Cardiac muscle cell (in vitro differentiated cells and primary cell): Measurements from ENCODE around the gene BHLHA9. TPM values are rescaled to one million over a fixed set of nuclear protein-coding genes. Genes with fewer than 3 reads are reported as not detected.

Experiments used
- DNase-seq, 2 donors: peaks; one replicate each; pipeline versions ENCODE4 v3.0.0 to v3.0.0-alpha.2; 2010 to 2017; ENCODE audit warnings: low read depth in 1 of 2, low spot score in 1 of 2
- H3K27ac ChIP-seq: fragments of 200-600 bp; sonication (generic); 2 replicates; pipeline ENCODE4 v1.5.1; 2016
- H3K27me3 ChIP-seq: fragments of 200-600 bp; sonication (generic); 2 replicates; pipeline ENCODE4 v1.6.0; 2016; ENCODE audit warnings: control low read depth
- H3K36me3 ChIP-seq: fragments of 200-600 bp; sonication (generic); 2 replicates; pipeline ENCODE4 v1.5.1; 2016; ENCODE audit warnings: control low read depth
- H3K4me1 ChIP-seq: fragments of 200-600 bp; sonication (generic); 2 replicates; pipeline ENCODE4 v1.8.1; 2017; ENCODE audit warnings: low read depth, mild to moderate bottlenecking, mixed run types
- H3K4me3 ChIP-seq: fragments of 200-600 bp; sonication (generic); 2 replicates; pipeline ENCODE4 v1.5.1; 2016; ENCODE audit warnings: mild to moderate bottlenecking
- H3K9me3 ChIP-seq: fragments of 200-600 bp; sonication (generic); 2 replicates; pipeline ENCODE4 v1.5.1; 2017; ENCODE audit warnings: low read depth, mild to moderate bottlenecking, control low read depth
- polyA plus RNA-seq: library from polyadenylated mRNA; unstranded; fragments of >200 nt; fragmentation: Nextera tagmentation; extraction: Ambion mirVana; gene quantifications from 2 replicates; pipeline ENCODE4 v1.2.1, GENCODE V29; 2016
- total RNA-seq: library from RNA; depleted of rRNA; stranded (reverse); fragments of >200 nt; gene quantifications from 2 replicates; pipeline ENCODE4 v1.2.3, GENCODE V29; 2016
- TF ChIP-seq, protein P1 (sequence below): IDR thresholded peaks from 2 replicates; pipeline ENCODE4 v1.5.1; 2012; ENCODE audit warnings: low read depth, mild to moderate bottlenecking, low read length

The BHLHA9 gene
- total RNA-seq (0.39 and 0.92 TPM in 2 replicates), polyA plus RNA-seq (not detected in 2 replicates)

- TF ChIP-seq, protein P1, sequence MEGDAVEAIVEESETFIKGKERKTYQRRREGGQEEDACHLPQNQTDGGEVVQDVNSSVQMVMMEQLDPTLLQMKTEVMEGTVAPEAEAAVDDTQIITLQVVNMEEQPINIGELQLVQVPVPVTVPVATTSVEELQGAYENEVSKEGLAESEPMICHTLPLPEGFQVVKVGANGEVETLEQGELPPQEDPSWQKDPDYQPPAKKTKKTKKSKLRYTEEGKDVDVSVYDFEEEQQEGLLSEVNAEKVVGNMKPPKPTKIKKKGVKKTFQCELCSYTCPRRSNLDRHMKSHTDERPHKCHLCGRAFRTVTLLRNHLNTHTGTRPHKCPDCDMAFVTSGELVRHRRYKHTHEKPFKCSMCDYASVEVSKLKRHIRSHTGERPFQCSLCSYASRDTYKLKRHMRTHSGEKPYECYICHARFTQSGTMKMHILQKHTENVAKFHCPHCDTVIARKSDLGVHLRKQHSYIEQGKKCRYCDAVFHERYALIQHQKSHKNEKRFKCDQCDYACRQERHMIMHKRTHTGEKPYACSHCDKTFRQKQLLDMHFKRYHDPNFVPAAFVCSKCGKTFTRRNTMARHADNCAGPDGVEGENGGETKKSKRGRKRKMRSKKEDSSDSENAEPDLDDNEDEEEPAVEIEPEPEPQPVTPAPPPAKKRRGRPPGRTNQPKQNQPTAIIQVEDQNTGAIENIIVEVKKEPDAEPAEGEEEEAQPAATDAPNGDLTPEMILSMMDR: no peak
- DNase-seq: no peak
- Histone ChIP-seq H3K4me1 (no peaks in the 10 kb centered on the region), H3K27ac (no peak within 1 kb of the TSS), H3K36me3 (no peaks in the 10 kb centered on the region), H3K9me3 (no peaks in the 10 kb centered on the region), H3K27me3 (no peaks in the 10 kb centered on the region), H3K4me3 (no peak within 1 kb of the TSS)
These were observed at the start of gene BHLHA9 for GRCh38 chr17:1270210-1271029. BHLHA9 (plus strand) TSS chr17:1270444; CDS start chr17:1270564, 120 bp downstream.

GRCh38 chr17:1221209-1221608, 49.0 kb upstream of the BHLHA9 start:
- H3K27ac ChIP-seq: no peak overlapping the region
- no peaks in the 10 kb centered on the region for H3K9me3 ChIP-seq
- H3K36me3 ChIP-seq: no peaks in the 10 kb centered on the region
- TF ChIP-seq, protein P1: no peak
- H3K27me3 ChIP-seq: peaks cover 9% of the 10 kb centered on the region
- no peak for DNase-seq
- no peaks in the 10 kb centered on the region for H3K4me1 ChIP-seq
- H3K4me3 ChIP-seq: no peak overlapping the region

DNA sequence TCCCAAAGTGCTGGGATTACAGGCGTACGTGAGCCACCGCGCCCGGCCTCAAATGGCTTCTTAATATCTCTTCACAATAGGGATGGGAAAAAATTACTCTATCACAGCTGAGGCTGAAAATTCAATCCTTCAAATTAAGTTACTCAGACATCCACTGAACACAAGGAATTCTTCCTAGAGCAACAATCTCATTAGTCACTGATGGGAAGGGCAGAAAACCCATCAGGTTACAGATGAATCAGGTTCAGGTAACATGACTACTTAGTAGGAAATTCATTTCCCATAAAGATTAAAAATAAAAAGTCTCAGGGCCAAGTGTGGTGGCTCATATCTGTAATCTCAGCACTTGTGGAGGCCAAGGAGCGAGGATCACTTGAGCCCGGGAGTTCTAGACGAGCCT, 47.9 kb upstream of the BHLHA9 start:
- Histone ChIP-seq H3K4me3 (no peak overlapping the region), H3K27ac (no peak overlapping the region), H3K36me3 (no peaks in the 10 kb centered on the region), H3K4me1 (no peaks in the 10 kb centered on the region), H3K27me3 (peaks cover 19% of the 10 kb centered on the region), H3K9me3 (no peaks in the 10 kb centered on the region)
- DNase-seq: no peak
- TF ChIP-seq, protein P1: no peak

- TF ChIP-seq, protein P1: no peak
- H3K4me1 ChIP-seq: no peaks in the 10 kb centered on the region
- no peak overlapping the region for H3K27ac ChIP-seq
- no peak for DNase-seq
- no peaks in the 10 kb centered on the region for H3K36me3 ChIP-seq
- H3K27me3 ChIP-seq: peaks cover 33% of the 10 kb centered on the region
- no peaks in the 10 kb centered on the region for H3K9me3 ChIP-seq
- H3K4me3 ChIP-seq: no peak overlapping the region
These were observed 46.6 kb upstream of the BHLHA9 start for GRCh38 chr17:1223662-1224061.

- no peak for DNase-seq
- Histone ChIP-seq H3K27ac (no peak overlapping the region), H3K36me3 (no peaks in the 10 kb centered on the region), H3K4me3 (no peak overlapping the region), H3K4me1 (no peaks in the 10 kb centered on the region), H3K9me3 (no peaks in the 10 kb centered on the region), H3K27me3 (peaks cover 39% of the 10 kb centered on the region)
- TF ChIP-seq, protein P1: no peak
These were observed 45.9 kb upstream of the BHLHA9 start for GRCh38 chr17:1224330-1224729.
